H1 (cell line): Measurements from ENCODE around the gene FAM228A. TPM values are rescaled to one million over a fixed set of nuclear protein-coding genes. Genes with fewer than 3 reads are reported as not detected.

Experiments used
- CTCF ChIA-PET: fragments of 300-600 bp; sonication (Branson Sonifier 250); formaldehyde crosslinking; loops from one replicate; lab custom pipeline; 2021; ENCODE audit not compliant: partially characterized antibody; lab: Charles Lee
- POLR2A ChIA-PET: fragments of 300-600 bp; sonication (Branson Sonifier 250); formaldehyde crosslinking; loops from one replicate; lab custom pipeline; 2021; ENCODE audit warnings: inconsistent platforms; ENCODE audit not compliant: partially characterized antibody; lab: Charles Lee
- DNase-seq, 2 experiments: peaks; one replicate each; pipeline versions ENCODE4 v3.0.0 to v3.0.0-alpha.2; 2010 to 2022; ENCODE audit warnings: low spot score in 2 of 2, low read depth in 1 of 2, mixed read lengths in 1 of 2
- FAIRE-seq: peaks from 2 replicates; lab custom pipeline; 2011; peaks lifted over from hg19 to GRCh38; lab: Jason Lieb, UNC
- H2AFZ ChIP-seq: 2 replicates; pipeline ENCODE4 v1.8.1; 2012; ENCODE audit warnings: low read length, inconsistent platforms
- H2AK5ac ChIP-seq: 2 replicates; pipeline ENCODE4 v1.6.1; 2013; ENCODE audit warnings: low read depth, low read length
- H2BK120ac ChIP-seq: replicated peaks from 2 replicates; pipeline ENCODE3; 2013; ENCODE audit warnings: low read depth, low read length, inconsistent platforms
- H2BK12ac ChIP-seq: 2 replicates; pipeline ENCODE4 v1.6.1; 2013; ENCODE audit warnings: low read depth, low read length
- H2BK15ac ChIP-seq: 2 replicates; pipeline ENCODE4 v1.6.1; 2013; ENCODE audit warnings: low read length
- H2BK20ac ChIP-seq: 2 replicates; pipeline ENCODE4 v1.6.1; 2013; ENCODE audit warnings: low read length
- H2BK5ac ChIP-seq: 2 replicates; pipeline ENCODE4 v1.6.1; 2013; ENCODE audit warnings: low read depth, low read length
- H3K14ac ChIP-seq: 2 replicates; pipeline ENCODE4 v1.6.1; 2013; ENCODE audit warnings: inconsistent platforms; ENCODE audit not compliant: insufficient read length
- H3K18ac ChIP-seq: 2 replicates; pipeline ENCODE4 v1.6.1; 2013; ENCODE audit warnings: low read length; ENCODE audit errors: extremely low read depth
- H3K23ac ChIP-seq: 2 replicates; pipeline ENCODE4 v1.6.1; 2013; ENCODE audit warnings: inconsistent platforms; ENCODE audit not compliant: insufficient read length
- H3K23me2 ChIP-seq: 2 replicates; pipeline ENCODE4 v1.6.1; 2013; ENCODE audit warnings: low read depth, low read length
- H3K27ac ChIP-seq: 2 replicates; pipeline ENCODE4 v1.6.1; 2011; ENCODE audit warnings: low read depth, low read length, inconsistent platforms
- H3K27me3 ChIP-seq, 4 experiments: replicated peaks in 1 of 4; 1 replicate in 1 of 4; 2 replicates in 3 of 4; pipeline versions ENCODE4 v1.6.1 to v1.8.1; 2011 to 2013; ENCODE audit warnings: low read length in 3 of 4, mild to moderate bottlenecking in 3 of 4, inconsistent platforms in 2 of 4, mixed read lengths in 2 of 4, moderate library complexity in 1 of 4; ENCODE audit not compliant: control insufficient read depth in 3 of 4, insufficient read depth in 3 of 4; ENCODE audit errors: extremely low read depth in 1 of 4
- H3K36me3 ChIP-seq, 4 experiments: 2 replicates each; pipeline versions ENCODE4 v1.6.1 to v1.8.1; 2011 to 2013; ENCODE audit warnings: mild to moderate bottlenecking in 4 of 4, low read length in 3 of 4, moderate library complexity in 2 of 4, control low read depth in 1 of 4, inconsistent platforms in 1 of 4; ENCODE audit not compliant: insufficient read depth in 4 of 4, control insufficient read depth in 2 of 4
- H3K4ac ChIP-seq: replicated peaks from 2 replicates; pipeline ENCODE3; 2013; ENCODE audit warnings: low read length, low read depth, mixed read lengths, inconsistent platforms; ENCODE audit not compliant: insufficient read length
- H3K4me1 ChIP-seq, 4 experiments: replicated peaks in 1 of 4; 1 replicate in 1 of 4; 2 replicates in 3 of 4; pipeline versions ENCODE4 v1.6.1 to v1.8.1; 2011 to 2013; ENCODE audit warnings: low read length in 3 of 4, inconsistent platforms in 2 of 4, mixed read lengths in 1 of 4; ENCODE audit not compliant: insufficient read depth in 4 of 4, control insufficient read depth in 3 of 4
- H3K4me2 ChIP-seq, 2 experiments: 2 replicates each; pipeline versions ENCODE4 v1.6.1 to v1.8.1; 2011 to 2013; ENCODE audit warnings: low read depth in 2 of 2, low read length in 2 of 2, control low read depth in 1 of 2, inconsistent platforms in 1 of 2, mild to moderate bottlenecking in 1 of 2; ENCODE audit not compliant: insufficient read depth in 1 of 2
- H3K4me3 ChIP-seq, 4 experiments: fragments of 200-600, 300-600 bp in 1 of 4; sonication (generic), shearing (Covaris generic), sonication (Bioruptor Twin) in 1 of 4; 2 replicates each; pipeline versions ENCODE4 v1.5.1 to v1.8.1; 2011 to 2016; ENCODE audit warnings: low read length in 4 of 4, low read depth in 3 of 4, control low read depth in 2 of 4, inconsistent platforms in 2 of 4, mild to moderate bottlenecking in 2 of 4, mixed read lengths in 1 of 4, moderate library complexity in 1 of 4; ENCODE audit not compliant: insufficient read depth in 2 of 4; ENCODE audit errors: extremely low read depth in 1 of 4
- H3K56ac ChIP-seq: replicated peaks from 2 replicates; pipeline ENCODE3; 2013; ENCODE audit warnings: low read depth, mild to moderate bottlenecking, mixed read lengths, low read length, inconsistent platforms; ENCODE audit not compliant: insufficient read length
- H3K79me1 ChIP-seq: 2 replicates; pipeline ENCODE4 v1.6.1; 2013; ENCODE audit warnings: low read depth, low read length, control low read depth
- H3K79me2 ChIP-seq, 2 experiments: 2 replicates each; pipeline versions ENCODE4 v1.6.1 to v1.8.1; 2012 to 2013; ENCODE audit warnings: low read length in 2 of 2, mild to moderate bottlenecking in 2 of 2, inconsistent platforms in 1 of 2; ENCODE audit not compliant: insufficient read depth in 2 of 2, control insufficient read depth in 1 of 2
- H3K9ac ChIP-seq, 4 experiments: replicated peaks in 1 of 4; 1 replicate in 1 of 4; 2 replicates in 3 of 4; pipeline versions ENCODE4 v1.6.1 to v1.8.1; 2011 to 2013; ENCODE audit warnings: low read depth in 3 of 4, low read length in 3 of 4, control low read depth in 2 of 4, mild to moderate bottlenecking in 2 of 4, moderate library complexity in 2 of 4, inconsistent platforms in 1 of 4; ENCODE audit errors: extremely low read depth in 1 of 4
- H3K9me3 ChIP-seq, 2 experiments: 2 replicates each; pipeline versions ENCODE4 v1.6.1 to v1.8.1; 2012 to 2013; ENCODE audit warnings: mild to moderate bottlenecking in 2 of 2, moderate library complexity in 2 of 2, control low read depth in 1 of 2, inconsistent platforms in 1 of 2, low read depth in 1 of 2, low read length in 1 of 2, mixed read lengths in 1 of 2; ENCODE audit not compliant: insufficient read depth in 2 of 2
- H4K20me1 ChIP-seq, 2 experiments: replicated peaks in 1 of 2; 2 replicates each; pipeline versions ENCODE3 to v1.8.1; 2011 to 2013; ENCODE audit warnings: inconsistent platforms in 2 of 2, low read length in 2 of 2, mild to moderate bottlenecking in 1 of 2; ENCODE audit not compliant: insufficient read depth in 2 of 2, control insufficient read depth in 1 of 2
- H4K5ac ChIP-seq: 2 replicates; pipeline ENCODE4 v1.6.1; 2013; ENCODE audit warnings: low read length, low read depth, mixed read lengths, inconsistent platforms; ENCODE audit not compliant: insufficient read length
- H4K8ac ChIP-seq: 2 replicates; pipeline ENCODE4 v1.8.0; 2013; ENCODE audit warnings: mild to moderate bottlenecking, moderate library complexity, low read length, inconsistent platforms; ENCODE audit not compliant: insufficient read depth; ENCODE audit errors: extremely low read depth
- H4K91ac ChIP-seq: replicated peaks from 2 replicates; pipeline ENCODE3; 2013; ENCODE audit warnings: low read length, mixed read lengths, inconsistent platforms; ENCODE audit not compliant: insufficient read length
- KDM4A ChIP-seq: IDR thresholded peaks from one replicate; pipeline ENCODE4 v1.7.1; 2012; ENCODE audit warnings: low read depth, mild to moderate bottlenecking, moderate library complexity, low read length, inconsistent platforms; ENCODE audit not compliant: severe bottlenecking
- MAX ChIP-seq: IDR thresholded peaks from 2 replicates; pipeline ENCODE4 v1.6.1; 2012; ENCODE audit warnings: inconsistent platforms
- SP1 ChIP-seq: IDR thresholded peaks from 2 replicates; pipeline ENCODE4 v1.6.1; 2011; ENCODE audit warnings: low read depth, low read length
- SUZ12 ChIP-seq: fragments of 200-600 bp; sonication (generic); IDR thresholded peaks from 2 replicates; pipeline ENCODE4 v1.6.1; 2012; ENCODE audit warnings: mild to moderate bottlenecking, inconsistent platforms, low read length, moderate library complexity, mixed read lengths
- WGBS, 2 experiments: shearing (Covaris generic) in 1 of 2; methylation state at CpG; one replicate each; pipeline versions ENCODE4 v1.1.6 to v1.1.7; 2013 to 2015; ENCODE audit warnings: low lambda C conversion rate in 2 of 2, mixed read lengths in 2 of 2, inconsistent platforms in 1 of 2, low coverage in 1 of 2, missing lambda C conversion rate in 1 of 2; ENCODE audit not compliant: insufficient replicate concordance in 2 of 2, insufficient coverage in 1 of 2, insufficient read length in 1 of 2; ENCODE audit errors: extremely low coverage in 1 of 2, missing lambda C conversion rate in 1 of 2; 5-methylcytosine and 5-hydroxymethylcytosine counted together
- polyA plus RNA-seq, 7 experiments: library from polyadenylated mRNA; depleted of rRNA in 3 of 7; stranded (reverse) in 5 of 7; unstranded in 2 of 7; fragments of >200 nt in 5 of 7; fragments of 200-250 nt in 2 of 7; gene quantifications; 1 replicate in 5 of 7; 2 replicates in 1 of 7; 4 replicates in 1 of 7; pipeline versions ENCODE4 v1.2.1 to v1.2.3, GENCODE V29; 2011 to 2013; ENCODE audit warnings: missing spikeins in 2 of 7, mixed read lengths in 2 of 7
- total RNA-seq: library from RNA; stranded (reverse); fragmentation: NEBNext Ultra II Directional; extraction: Animal tissue kit (Norgen Biotek cat#: 25700); gene quantifications from 2 replicates; pipeline ENCODE4 v1.2.1, GENCODE V29; 2021

Gene FAM228A
- total and polyA plus RNA-seq, 2 of the 8 experiments (the other 6 are each of a cell fraction or from before 2014, with no cell fraction given): not detected

GRCh38 chr2:24158131-24158530 is 16.7 kb upstream of the FAM228A start:
- DNase-seq (no peak), FAIRE-seq (no peak)
- no peak overlapping the region for H3K18ac ChIP-seq
- no peak overlapping the region for H3K4me3 ChIP-seq
- no peak overlapping the region for H3K23ac ChIP-seq
- H3K36me3 ChIP-seq: no peaks in the 10 kb centered on the region
- H2AFZ ChIP-seq: no peak overlapping the region
- H3K79me1 ChIP-seq: no peaks in the 10 kb centered on the region
- H3K14ac ChIP-seq: no peak overlapping the region
- no peak overlapping the region for H2BK15ac ChIP-seq
- 84% methylated on average over 5 of the region's 5 CpGs; no CpG with 5 or more reads in 1 of the 2 experiments for WGBS, 2 experiments
- H3K4me2 ChIP-seq: no peak overlapping the region
- H3K56ac ChIP-seq: no peak overlapping the region
- ChIA-PET POLR2A (interaction anchor here (0.6 kb wide), 1 partner anchor 526 kb away, joined by 3 read pairs; no protein-coding TSS in a partner anchor), CTCF (no interaction called here)
- H2BK5ac ChIP-seq: no peak overlapping the region
- H4K8ac ChIP-seq: no peak overlapping the region
- no peak overlapping the region for H2AK5ac ChIP-seq
- H4K20me1 ChIP-seq: no peaks in the 10 kb centered on the region
- TF ChIP-seq MAX: no peak
- no peak for TF ChIP-seq SP1
- TF ChIP-seq SUZ12: no peak
- TF ChIP-seq KDM4A: no peak
- no peak overlapping the region for H2BK120ac ChIP-seq
- no peak overlapping the region for H2BK20ac ChIP-seq
- no peak overlapping the region for H2BK12ac ChIP-seq
- no peaks in the 10 kb centered on the region for H3K23me2 ChIP-seq
- H3K4me1 ChIP-seq: no peaks in the 10 kb centered on the region
- H3K27me3 ChIP-seq: no peaks in the 10 kb centered on the region
- H3K79me2 ChIP-seq: no peaks in the 10 kb centered on the region
- H4K5ac ChIP-seq: no peak overlapping the region
- no peak overlapping the region for H3K4ac ChIP-seq
- no peaks in the 10 kb centered on the region for H3K9me3 ChIP-seq
- H3K9ac ChIP-seq: no peak overlapping the region
- no peak overlapping the region for H4K91ac ChIP-seq
- no peak overlapping the region for H3K27ac ChIP-seq
